HG02884 (cell line): ENCODE results near the gene NEFH.
"Not testable (repeated sequence)": the region's sequence is repeated elsewhere in the genome, so short reads cannot be mapped to it uniquely, and the experiment has no call there.

ENCODE experiments used
- ATAC-seq: cut with Tn5 transposase; IDR thresholded peaks from one replicate; pipeline ENCODE4 v1.9.1; 2021; ENCODE audit warnings: mild to moderate bottlenecking, moderate library complexity; ENCODE audit not compliant: unreplicated experiment

Gene NEFH

GRCh38 chr22:29479417-29480261, at the start of gene NEFH:
TSS of gene NEFH (plus strand) at chr22:29480218. CDS start at chr22:29480263, 45 bp downstream.
- ATAC-seq: no peak

- ATAC-seq: no peak
Observed at GRCh38 chr22:29431986-29432385, 48.0 kb upstream of the NEFH start.

- no peak for ATAC-seq
Observed at GRCh38 chr22:29433856-29434255, 46.2 kb upstream of the NEFH start.

GRCh38 chr22:29434288-29434687, 45.7 kb upstream of the NEFH start:
- no peak for ATAC-seq

GRCh38 chr22:29435236-29436136, 44.5 kb upstream of the NEFH start:
- no peak for ATAC-seq

- not testable (repeated sequence) for ATAC-seq
Observed at GRCh38 chr22:29438283-29438682, 41.7 kb upstream of the NEFH start, which contains the start of gene RFPL1. TSS of gene RFPL1 (plus strand) at chr22:29438583.

GRCh38 chr22:29442976-29443375, 37.0 kb upstream of the NEFH start:
- no peak for ATAC-seq

GRCh38 chr22:29443452-29443851, 36.6 kb upstream of the NEFH start:
- no peak for ATAC-seq

GRCh38 chr22:29443861-29444792, 35.9 kb upstream of the NEFH start:
- no peak for ATAC-seq

- ATAC-seq: no peak
Observed at GRCh38 chr22:29445508-29445907, 34.5 kb upstream of the NEFH start.

- no peak for ATAC-seq
Observed at GRCh38 chr22:29447906-29448305, 32.1 kb upstream of the NEFH start.

- no peak for ATAC-seq
Observed at GRCh38 chr22:29449296-29449875, 30.6 kb upstream of the NEFH start.

GRCh38 chr22:29450222-29450621, 29.8 kb upstream of the NEFH start:
- ATAC-seq: no peak

GRCh38 chr22:29451863-29452262, 28.2 kb upstream of the NEFH start:
- ATAC-seq: no peak

GRCh38 chr22:29454276-29454675, 25.7 kb upstream of the NEFH start:
- ATAC-seq: no peak

GRCh38 chr22:29456211-29456671, 23.8 kb upstream of the NEFH start:
- no peak for ATAC-seq

GRCh38 chr22:29457730-29458129, 22.3 kb upstream of the NEFH start:
- no peak for ATAC-seq

- ATAC-seq: no peak
Observed at GRCh38 chr22:29458551-29458950, 21.5 kb upstream of the NEFH start.

- ATAC-seq: no peak
Observed at GRCh38 chr22:29459773-29460172, 20.2 kb upstream of the NEFH start.

GRCh38 chr22:29461263-29461662, 18.8 kb upstream of the NEFH start:
- ATAC-seq: no peak
